GM21367 (cell line): ENCODE data around the gene PAK2.
"Not testable (repeated sequence)": the region's sequence is repeated elsewhere in the genome, so short reads cannot be mapped to it uniquely, and the experiment has no call there.

ENCODE experiments used
- ATAC-seq: cut with Tn5 transposase; IDR thresholded peaks from one replicate; pipeline ENCODE4 v1.9.1; 2021; ENCODE audit not compliant: unreplicated experiment

PAK2 gene

DNA sequence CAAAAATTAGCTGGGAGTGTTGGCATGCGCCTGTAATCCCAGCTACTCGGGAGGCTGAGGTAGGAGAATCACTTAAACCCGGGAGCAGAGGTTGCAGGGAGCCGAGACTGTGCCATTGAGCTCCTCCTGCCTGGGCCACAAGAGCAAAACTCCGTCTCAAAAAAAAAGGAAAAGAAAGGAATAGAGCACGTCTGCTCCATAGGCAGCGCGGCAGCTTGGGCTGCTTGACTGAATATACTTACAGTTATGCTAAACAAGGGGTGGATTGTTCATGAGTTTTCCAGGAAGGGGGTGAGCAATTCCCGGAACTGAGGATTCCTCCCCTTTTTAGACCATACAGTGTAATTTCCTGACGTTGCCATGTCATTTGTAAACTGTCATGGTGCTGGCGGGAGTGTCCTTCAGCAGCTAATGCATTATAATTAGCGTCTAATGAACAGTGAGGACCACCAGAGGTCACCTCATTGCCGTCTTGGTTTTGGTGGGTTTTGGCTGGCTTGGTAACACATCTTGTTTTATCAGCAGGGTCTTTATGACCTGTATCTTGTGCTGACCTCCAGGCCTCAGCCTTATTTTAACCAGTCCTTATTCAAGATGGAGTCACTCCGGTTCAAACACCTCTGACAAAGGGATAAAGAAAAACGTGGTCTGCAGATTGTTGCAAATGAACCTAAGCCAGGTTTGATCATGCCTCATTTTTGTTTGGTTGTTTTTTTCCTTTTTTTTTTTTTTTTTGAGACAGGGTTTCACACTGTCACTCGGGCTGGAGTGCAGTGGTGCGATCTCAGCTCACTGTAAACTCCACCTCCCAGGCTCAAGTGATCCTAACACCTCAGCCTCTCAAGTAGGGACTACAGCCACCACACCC lies 103.1 kb downstream of the PAK2 start:
- no peak for ATAC-seq

DNA sequence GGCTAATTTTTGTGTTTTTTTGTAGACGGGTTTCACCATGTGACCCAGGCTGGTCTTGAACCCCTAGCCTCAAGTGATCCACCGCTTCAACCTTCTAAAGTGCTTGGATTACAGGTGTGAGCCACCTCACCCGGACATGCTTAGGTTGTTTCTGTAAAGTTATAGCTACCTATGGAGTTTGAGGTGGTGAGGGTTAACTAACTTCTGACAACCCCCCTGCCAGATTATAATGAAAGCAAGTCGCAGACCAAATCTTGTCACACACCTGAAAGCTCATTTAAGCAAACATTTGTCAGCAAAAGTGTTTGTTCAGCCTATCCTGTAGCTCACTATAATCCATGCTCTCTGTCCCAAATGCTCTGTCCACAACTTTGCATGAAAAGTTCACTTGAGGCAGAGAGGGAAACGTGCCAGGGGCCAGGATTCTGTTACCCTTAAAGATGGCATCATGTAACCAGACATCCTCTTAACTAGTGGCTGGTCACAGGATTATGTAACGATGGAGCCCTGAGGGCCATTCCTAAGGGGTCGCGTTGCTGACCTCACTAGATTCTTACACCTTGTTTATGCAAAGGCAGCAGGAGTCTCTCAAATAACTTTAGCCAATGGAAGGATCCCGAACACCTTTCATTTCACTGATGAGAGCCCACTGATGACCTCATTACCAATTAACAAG lies 103.9 kb downstream of the PAK2 start:
- no peak for ATAC-seq

DNA sequence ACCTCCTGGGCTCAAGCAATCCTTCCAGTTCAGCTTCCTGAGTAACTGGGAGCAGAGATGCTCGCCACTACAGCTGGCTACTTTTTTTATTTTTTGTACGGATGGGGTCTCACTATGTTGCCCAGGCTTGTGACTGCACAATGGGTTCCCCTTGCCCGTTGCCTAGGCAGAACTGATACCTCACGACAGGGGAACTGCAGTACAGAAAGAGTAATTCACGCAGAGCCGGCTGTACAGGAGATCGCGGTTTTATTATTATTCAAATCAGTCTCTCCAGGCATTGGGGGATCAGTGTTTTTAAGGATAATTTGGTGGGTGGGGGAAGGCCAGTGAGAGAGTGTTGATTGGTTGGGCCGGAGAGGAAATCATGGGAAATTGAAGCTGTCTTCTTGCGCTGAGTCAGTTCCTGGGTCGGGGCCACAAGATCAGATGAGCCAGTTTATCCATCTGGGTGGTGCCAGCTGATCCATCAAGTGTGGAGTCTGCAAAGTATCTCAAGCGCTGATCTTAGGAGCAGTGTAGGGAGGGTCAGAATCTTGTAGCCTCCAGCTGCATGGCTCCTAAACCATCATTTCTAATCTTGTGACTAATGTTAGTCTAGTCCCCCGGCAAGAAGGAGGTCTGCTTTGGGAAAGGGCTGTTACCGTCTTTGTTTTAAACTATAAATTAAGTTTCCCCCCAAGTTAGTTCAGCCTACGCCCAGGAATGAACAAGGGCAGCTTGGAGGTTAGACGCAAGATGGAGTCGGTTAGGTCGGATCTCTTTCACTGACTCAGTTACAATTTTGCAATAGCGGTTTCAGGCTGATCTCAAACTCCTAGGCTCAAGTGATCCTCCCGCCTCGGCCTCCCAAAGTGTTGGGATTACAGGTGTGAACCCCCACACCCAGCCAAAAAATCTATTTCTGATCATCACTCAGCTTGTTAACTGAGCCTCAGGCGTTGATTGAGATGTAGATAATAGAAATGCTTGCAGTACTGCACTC lies 104.9 kb downstream of the PAK2 start:
- not testable (repeated sequence) for ATAC-seq

DNA sequence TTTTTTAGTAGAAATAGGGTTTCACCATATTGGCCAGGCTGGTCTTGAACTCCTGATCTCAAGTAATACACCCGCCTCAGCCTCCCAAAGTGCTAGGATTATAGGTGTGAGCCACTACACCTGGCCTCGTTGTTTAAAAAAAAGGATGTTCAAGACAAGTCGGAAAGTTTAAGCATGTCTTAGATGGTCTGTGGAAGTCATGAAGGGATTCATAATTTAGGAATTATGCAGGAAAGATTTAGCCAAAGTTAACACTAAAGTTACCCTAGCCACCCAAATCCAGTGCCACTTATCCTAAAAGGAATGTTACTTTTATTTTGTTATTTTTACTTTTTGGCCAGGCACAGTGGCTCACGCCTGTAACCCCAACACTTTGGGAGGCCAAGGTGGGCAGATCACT lies 108.7 kb downstream of the PAK2 start:
- ATAC-seq = not testable (repeated sequence)

DNA sequence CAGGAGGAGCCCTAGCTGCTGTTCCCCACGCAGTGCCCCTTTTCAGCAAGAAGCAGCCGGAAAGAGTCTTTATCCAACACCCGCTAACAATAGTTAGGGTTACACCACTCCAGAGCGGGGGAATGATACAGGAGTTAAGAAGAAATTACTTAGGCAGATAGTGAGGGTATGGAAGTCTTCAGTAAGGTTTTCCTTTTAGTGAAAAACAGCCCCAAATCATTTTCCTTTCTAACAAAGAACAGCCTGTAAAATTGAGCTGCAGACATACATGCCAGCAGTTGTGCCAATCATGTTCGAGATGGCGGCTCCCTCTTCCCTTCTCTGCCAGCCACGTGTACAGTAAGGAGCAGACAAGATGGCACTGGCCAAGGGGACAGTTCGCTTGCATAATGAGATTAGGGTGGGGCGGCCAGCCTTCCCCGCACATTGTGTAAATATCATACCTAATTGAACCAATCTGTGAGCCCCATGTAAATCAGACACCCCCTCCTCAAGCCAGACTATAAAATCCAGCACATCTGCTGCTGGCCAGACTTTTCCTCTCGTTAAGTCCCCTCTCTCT lies 109.6 kb downstream of the PAK2 start:
- ATAC-seq = no peak

DNA sequence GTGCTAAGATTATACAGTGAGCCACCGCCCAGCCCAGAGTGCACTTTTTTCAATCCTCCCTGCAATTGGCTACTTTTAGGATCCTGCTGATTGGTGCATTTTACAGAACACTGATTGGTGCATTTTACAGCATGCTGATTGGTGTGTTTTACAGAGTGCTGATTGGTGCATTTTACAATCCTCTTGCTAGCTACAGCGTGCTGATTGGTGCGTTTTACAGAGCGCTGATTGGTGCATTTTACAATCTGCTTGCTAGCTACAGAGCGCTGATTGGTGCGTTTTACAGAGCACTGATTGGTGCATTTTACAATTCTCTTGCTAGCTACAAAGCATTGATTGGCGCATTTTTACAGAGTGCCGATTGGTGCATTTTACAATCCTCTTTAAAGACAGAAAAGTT lies 123.3 kb downstream of the PAK2 start:
- ATAC-seq = not testable (repeated sequence)

DNA sequence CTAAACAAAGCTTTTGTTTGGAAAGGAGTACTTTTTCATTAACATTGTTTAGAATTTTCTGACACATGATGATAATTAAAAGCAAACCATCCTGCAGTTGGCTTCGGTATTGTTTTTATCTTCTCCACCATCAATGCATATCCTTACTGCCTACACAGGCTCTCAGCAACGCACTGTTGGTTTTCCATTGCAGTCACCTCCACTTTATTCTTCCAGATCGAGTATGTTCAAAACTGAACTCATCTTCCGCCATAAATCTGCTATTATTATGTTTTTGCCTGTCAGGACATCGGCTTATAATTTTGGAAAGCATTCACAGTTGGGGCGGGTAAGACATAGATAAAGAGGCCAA lies 127.5 kb downstream of the PAK2 start:
- no peak for ATAC-seq

DNA sequence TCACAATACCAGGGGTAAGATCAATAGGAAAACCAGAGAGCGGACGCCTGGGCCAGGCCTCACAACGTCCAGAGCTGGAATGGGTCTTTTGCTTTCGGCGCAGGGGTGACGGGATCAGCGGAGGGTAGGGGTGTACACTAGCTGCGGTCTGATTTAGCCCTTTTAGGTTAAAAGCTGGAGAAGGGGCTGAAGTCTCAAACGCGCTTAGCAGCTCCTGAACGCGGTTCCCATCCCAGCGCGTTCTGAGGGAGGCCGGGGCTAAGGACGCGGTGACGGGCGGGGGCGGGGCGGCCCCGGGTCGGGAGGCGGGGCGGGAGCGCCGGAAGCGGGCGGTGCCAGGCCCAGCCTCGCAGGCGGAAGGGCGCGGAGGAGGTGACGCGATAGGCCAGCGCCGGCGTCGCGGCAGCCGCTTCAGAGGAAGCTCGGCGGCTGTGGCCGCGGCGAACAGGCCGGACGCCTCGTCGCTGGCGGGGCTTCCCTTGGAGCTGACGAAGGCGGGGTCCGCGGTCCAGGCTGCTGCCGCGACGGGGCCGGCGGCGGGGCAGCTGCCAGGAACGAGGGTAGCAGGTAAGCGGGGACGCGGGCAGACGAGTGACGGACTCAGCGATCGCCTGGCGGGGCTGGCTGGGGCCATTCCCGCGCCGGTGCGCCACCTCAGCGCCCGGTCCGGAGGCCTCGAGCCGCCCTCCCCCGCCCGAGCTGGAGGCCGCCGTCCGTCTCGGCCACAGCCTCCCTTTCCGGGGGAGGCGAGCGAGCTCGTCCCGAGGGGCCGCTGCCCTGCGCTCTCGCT lies 128.0 kb downstream of the PAK2 start, which contains the start of gene SENP5:
SENP5 (plus strand) TSS at position 414 of the 790 bp plus-strand sequence. CDS start 17,262 bp downstream, outside the sequence.
- ATAC-seq = peak; percentile 87

DNA sequence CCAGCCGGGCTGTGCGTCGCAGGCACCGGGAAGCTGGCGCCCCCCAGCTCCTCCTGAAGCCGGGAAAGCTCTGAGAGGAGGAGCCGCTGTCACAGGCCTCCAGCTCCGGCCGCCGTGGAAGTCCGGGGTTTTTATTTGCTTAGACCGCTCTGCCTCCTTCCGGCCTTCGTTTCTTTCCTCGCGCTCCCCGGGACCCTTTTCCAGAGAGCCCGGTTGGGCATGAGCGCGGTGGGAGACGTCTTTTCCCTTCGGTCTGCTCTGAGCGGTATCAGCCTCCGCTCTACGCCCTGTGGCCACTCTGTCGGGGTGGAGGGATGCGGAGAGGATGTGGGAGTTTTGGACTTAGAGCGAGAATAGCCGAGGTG lies 128.6 kb downstream of the PAK2 start:
- peak; percentile 2 for ATAC-seq

DNA sequence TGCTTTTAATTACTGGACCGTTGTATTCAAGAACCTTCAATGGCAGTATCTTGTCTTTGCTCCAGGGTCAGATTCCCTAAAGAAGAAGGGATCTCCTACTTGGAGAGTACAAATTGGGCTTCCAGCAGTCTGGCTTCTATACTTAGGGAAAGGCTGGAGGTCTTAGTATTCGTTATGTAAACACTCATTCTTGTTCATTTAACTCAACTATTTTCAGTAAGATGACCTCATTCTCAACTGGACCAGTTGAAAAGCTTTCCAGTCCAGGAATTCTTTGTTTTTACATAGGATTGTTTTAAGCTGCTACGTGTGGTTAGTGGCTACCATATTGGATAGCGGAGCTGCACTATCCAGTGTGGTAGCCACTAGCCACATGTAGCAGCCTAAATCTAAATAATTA lies 132.7 kb downstream of the PAK2 start:
- no peak for ATAC-seq

DNA sequence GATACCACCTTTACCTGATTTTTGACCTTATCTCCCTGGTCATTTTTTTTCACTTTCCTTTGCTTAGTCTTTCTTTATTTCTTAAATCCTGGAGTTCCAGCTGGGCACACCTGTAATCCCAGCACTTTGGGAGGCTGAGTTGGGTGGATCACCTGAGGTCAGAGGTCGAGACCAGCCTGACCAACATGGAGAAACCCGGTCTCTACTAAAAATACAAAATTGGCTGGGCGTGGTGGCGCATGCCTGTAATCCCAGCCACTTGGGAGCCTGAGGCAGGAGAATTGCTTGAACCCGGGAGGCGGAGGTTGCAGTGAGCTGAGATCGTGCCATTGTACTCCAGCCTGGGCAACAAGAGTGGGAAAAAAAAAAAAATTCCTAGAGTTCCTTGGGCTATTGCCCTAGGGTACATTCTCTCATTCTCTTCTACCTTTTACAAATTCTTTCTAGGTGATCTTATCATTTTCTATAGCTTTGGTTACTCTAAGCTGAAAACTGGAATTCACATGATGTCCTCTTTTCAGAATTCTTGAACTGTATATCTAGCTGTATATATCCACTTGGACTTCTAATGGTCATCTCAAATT lies 134.9 kb downstream of the PAK2 start:
- ATAC-seq = not testable (repeated sequence)

DNA sequence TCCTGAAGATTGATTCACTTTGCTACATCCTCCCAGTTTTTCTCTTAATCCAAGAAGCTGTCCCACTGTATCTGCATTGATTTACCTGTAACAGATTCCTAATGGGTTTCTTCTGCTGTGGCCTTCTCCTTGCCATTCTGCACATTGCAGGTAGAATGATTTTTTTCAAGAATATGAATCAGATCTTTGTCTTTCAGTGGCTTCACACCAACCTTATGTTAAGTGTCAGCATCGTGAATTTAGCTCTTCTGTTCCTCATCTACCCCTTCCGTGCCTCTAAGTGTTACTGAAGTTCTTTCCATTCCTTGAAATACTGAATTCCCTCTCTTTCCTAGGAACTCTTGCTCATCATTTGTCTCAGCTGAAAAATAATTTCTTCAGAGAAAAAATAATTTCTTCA lies 135.6 kb downstream of the PAK2 start:
- ATAC-seq = no peak
